HG02678 (cell line): ENCODE data around the gene TJAP1.
"Not testable (repeated sequence)": the region's sequence is repeated elsewhere in the genome, so short reads cannot be mapped to it uniquely, and the experiment has no call there.

Experiments
- ATAC-seq: cut with Tn5 transposase; IDR thresholded peaks from one replicate; pipeline ENCODE4 v1.9.1; 2021; ENCODE audit warnings: mild to moderate bottlenecking, moderate library complexity; ENCODE audit not compliant: unreplicated experiment

Gene TJAP1

GRCh38 chr6:43478008-43478372 lies 620 bp downstream of the TJAP1 start:
- ATAC-seq: no peak

GRCh38 chr6:43481075-43481474 lies 3.7 kb downstream of the TJAP1 start:
- no peak for ATAC-seq

GRCh38 chr6:43481591-43482236 lies 4.3 kb downstream of the TJAP1 start:
- ATAC-seq: no peak

- ATAC-seq: no peak
Observed at GRCh38 chr6:43488667-43489276, 11.4 kb downstream of the TJAP1 start.

GRCh38 chr6:43489277-43490072 lies 12.1 kb downstream of the TJAP1 start:
- no peak for ATAC-seq

- ATAC-seq: no peak
Observed at GRCh38 chr6:43490523-43490939, 13.2 kb downstream of the TJAP1 start.

GRCh38 chr6:43491750-43492661 lies 14.6 kb downstream of the TJAP1 start:
- no peak for ATAC-seq

GRCh38 chr6:43492673-43493072 lies 15.3 kb downstream of the TJAP1 start:
- ATAC-seq: no peak

GRCh38 chr6:43493230-43493629 lies 15.9 kb downstream of the TJAP1 start:
- ATAC-seq: no peak

GRCh38 chr6:43493833-43494232 lies 16.5 kb downstream of the TJAP1 start:
- ATAC-seq: no peak

GRCh38 chr6:43494321-43494720 lies 17.0 kb downstream of the TJAP1 start:
- no peak for ATAC-seq

GRCh38 chr6:43494766-43495165 lies 17.4 kb downstream of the TJAP1 start:
- no peak for ATAC-seq

GRCh38 chr6:43495409-43495941 lies 18.1 kb downstream of the TJAP1 start:
- ATAC-seq: no peak

- no peak for ATAC-seq
Observed at GRCh38 chr6:43496370-43497128, 19.2 kb downstream of the TJAP1 start.

GRCh38 chr6:43497129-43497396 lies 19.7 kb downstream of the TJAP1 start:
- no peak for ATAC-seq

- no peak for ATAC-seq
Observed at GRCh38 chr6:43497689-43498088, 20.3 kb downstream of the TJAP1 start.

GRCh38 chr6:43498291-43498690 lies 20.9 kb downstream of the TJAP1 start:
- not testable (repeated sequence) for ATAC-seq

- ATAC-seq: no peak
Observed at GRCh38 chr6:43499028-43499815, 21.9 kb downstream of the TJAP1 start.

- no peak for ATAC-seq
Observed at GRCh38 chr6:43500921-43501320, 23.6 kb downstream of the TJAP1 start.

GRCh38 chr6:43502666-43503065 lies 25.3 kb downstream of the TJAP1 start:
- no peak for ATAC-seq
